Heart right ventricle (tissue), 16 donors: ENCODE data around the gene SLC16A14. TPM values are rescaled to one million over a fixed set of nuclear protein-coding genes. Genes with fewer than 3 reads are reported as not detected.

ENCODE experiments used
- ATAC-seq, 8 donors: fragments of 200-7000 bp; cut with Tn5 transposase; one replicate each; pipeline ENCODE4 v1.9.1; 2020; ENCODE audit warnings: mild to moderate bottlenecking in 8 of 8, moderate library complexity in 8 of 8, moderate number of reproducible peaks in 1 of 8
- DNase-seq, 2 donors: peaks; one replicate each; pipeline ENCODE4 v3.0.0-alpha.2; 2020
- H3K27ac ChIP-seq, 10 donors: fragments of 200-600 bp; sonication (generic) in 2 of 10; one replicate each; pipeline versions ENCODE4 v1.5.0 to v1.8.0; 2020 to 2022; ENCODE audit warnings: mild to moderate bottlenecking in 3 of 10
- H3K27me3 ChIP-seq, 7 donors: fragments of 200-600 bp; one replicate each; pipeline ENCODE4 v1.8.0; 2021 to 2022; ENCODE audit warnings: mild to moderate bottlenecking in 2 of 7
- H3K36me3 ChIP-seq, 9 donors: fragments of 200-600 bp; sonication (generic) in 1 of 9; one replicate each; pipeline versions ENCODE4 v1.5.0 to v1.8.0; 2020 to 2022; ENCODE audit warnings: mild to moderate bottlenecking in 2 of 9
- H3K4me1 ChIP-seq, 9 donors: fragments of 200-600 bp; sonication (generic) in 1 of 9; one replicate each; pipeline versions ENCODE4 v1.5.0 to v1.8.0; 2020 to 2022; ENCODE audit warnings: mild to moderate bottlenecking in 4 of 9
- H3K4me3 ChIP-seq, 10 donors: fragments of 200-600 bp; sonication (generic) in 2 of 10; one replicate each; pipeline versions ENCODE4 v1.5.0 to v1.8.0; 2020 to 2022; ENCODE audit warnings: mild to moderate bottlenecking in 7 of 10, moderate library complexity in 2 of 10
- H3K9me3 ChIP-seq, 11 donors: fragments of 200-600 bp in 10 of 11; sonication (generic) in 2 of 11; one replicate each; pipeline versions ENCODE4 v1.5.0 to v1.8.0; 2013 to 2022; ENCODE audit warnings: mild to moderate bottlenecking in 2 of 11, control low read depth in 1 of 11, moderate library complexity in 1 of 11
- WGBS, 2 donors: extraction: QIAGEN DNeasy Blood & Tissue Kit; methylation state at CpG; one replicate each; pipeline ENCODE4 v1.1.7; 2013; ENCODE audit warnings: inconsistent platforms in 1 of 2; 5-methylcytosine and 5-hydroxymethylcytosine counted together
- intact Hi-C, 10 donors: fragments of 100-400 bp; cut with DNase I; formaldehyde crosslinking; loops; one replicate each; pipeline versions ENCODE4 v1.11.1 to v1.14.2; 2022
- polyA plus RNA-seq, 2 donors: library from polyadenylated mRNA; stranded (reverse); fragments of 200-250 nt; gene quantifications; one replicate each; pipeline ENCODE4 v1.2.3, GENCODE V29; 2013
- total RNA-seq, 10 donors: library from RNA; stranded (reverse); fragmentation: NEBNext Ultra II Directional in 3 of 10; extraction: Animal tissue kit (Norgen Biotek cat#: 25700) in 3 of 10; gene quantifications; one replicate each; pipeline versions ENCODE4 v1.2.1 to v1.2.4, GENCODE V29; 2021 to 2023
- TF ChIP-seq, protein P1 (sequence below), 9 donors: fragments of 200-600 bp; sonication (generic) in 2 of 9; IDR thresholded peaks; one replicate each; pipeline versions ENCODE4 v1.5.0 to v1.8.0; 2021 to 2022; ENCODE audit warnings: antibody characterized with exemption in 9 of 9, mild to moderate bottlenecking in 5 of 9, moderate library complexity in 1 of 9
- donor health status: Arrhythmogenic right ventricular cardiomyopathy.
- donor health status: ischemic (EF 13 %, LVEDD 7.1; RV severe dilation, severe dysfunction).
- donor health status: healthy with polysubstance abuse.
- donor health status: DM: no; HTN: yes; CAD: no.
- donor health status: DM: no; HTN: no; CAD: no.
- donor health status: ischemic (EF 25% LVEDD 6.9; RV normal size, moderate dysfunction).
- donor health status: ischemic (EF 25% LVEDD 5.7; RV mildly dilated, moderate dysfunction).
- donor health status: healthy.
- donor health status: DM: yes; HTN: yes; CAD: no.
- donor health status: Ischemic cardiomyopathy.
- donor health status: ischemic (EF 35%, LVEDD 5.7; RV mildly dilated, moderate dysfunction).
- donor health status: nonischemic (EF 11% LVEDD 7.7; RV severe dilation, severe dysfunction).
- donor health status: DM: yes; HTN: yes; CAD: no.
- donor health status: PGD.
- donor health status: ischemic (EF 29% LVEDD 5.4; RV normal size, mild dysfunction).
- donor health status: nonischemic (EF 23%, LVEDD 6.1; RV moderate dilation, normal function).

The SLC16A14 gene
- total and polyA plus RNA-seq, 12 donors = 0.87 to 4.8 (median 3.2) TPM

DNA sequence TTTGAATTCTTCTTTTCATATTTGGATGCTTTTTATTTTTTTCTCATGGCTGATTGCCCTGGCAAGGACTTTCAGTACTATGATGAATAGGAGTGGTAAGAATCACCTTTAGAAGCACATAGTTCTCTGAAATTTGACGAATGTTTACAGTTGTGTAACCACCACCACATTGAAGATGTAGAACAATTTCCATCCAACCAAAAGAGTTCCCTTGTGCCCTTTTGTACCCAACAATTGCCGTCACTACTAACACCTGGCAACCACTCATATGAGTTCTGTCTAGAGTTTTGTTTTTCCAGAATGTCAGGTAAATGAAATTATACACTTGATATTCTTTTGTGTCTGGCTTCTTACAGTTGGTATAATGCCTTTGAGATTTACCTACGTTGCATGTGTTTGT, 28.7 kb upstream of the SLC16A14 start:
- WGBS, 2 donors = 84 to 87% methylated on average over 3 of the region's 3 CpGs
- peaks cover 0 to 39% (median 3%) of the 10 kb centered on the region in 11 donors for H3K9me3 ChIP-seq
- intact Hi-C loops = no loop called here
- TF ChIP-seq, protein P1, sequence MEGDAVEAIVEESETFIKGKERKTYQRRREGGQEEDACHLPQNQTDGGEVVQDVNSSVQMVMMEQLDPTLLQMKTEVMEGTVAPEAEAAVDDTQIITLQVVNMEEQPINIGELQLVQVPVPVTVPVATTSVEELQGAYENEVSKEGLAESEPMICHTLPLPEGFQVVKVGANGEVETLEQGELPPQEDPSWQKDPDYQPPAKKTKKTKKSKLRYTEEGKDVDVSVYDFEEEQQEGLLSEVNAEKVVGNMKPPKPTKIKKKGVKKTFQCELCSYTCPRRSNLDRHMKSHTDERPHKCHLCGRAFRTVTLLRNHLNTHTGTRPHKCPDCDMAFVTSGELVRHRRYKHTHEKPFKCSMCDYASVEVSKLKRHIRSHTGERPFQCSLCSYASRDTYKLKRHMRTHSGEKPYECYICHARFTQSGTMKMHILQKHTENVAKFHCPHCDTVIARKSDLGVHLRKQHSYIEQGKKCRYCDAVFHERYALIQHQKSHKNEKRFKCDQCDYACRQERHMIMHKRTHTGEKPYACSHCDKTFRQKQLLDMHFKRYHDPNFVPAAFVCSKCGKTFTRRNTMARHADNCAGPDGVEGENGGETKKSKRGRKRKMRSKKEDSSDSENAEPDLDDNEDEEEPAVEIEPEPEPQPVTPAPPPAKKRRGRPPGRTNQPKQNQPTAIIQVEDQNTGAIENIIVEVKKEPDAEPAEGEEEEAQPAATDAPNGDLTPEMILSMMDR (IDR thresholded peaks at IDR 0.05) = no peak
- no peak for ATAC-seq
- H3K27ac ChIP-seq = no peak overlapping the region
- no peak for DNase-seq
- H3K27me3 ChIP-seq = no peaks in the 10 kb centered on the region
- no peaks in the 10 kb centered on the region for H3K36me3 ChIP-seq
- H3K4me1 ChIP-seq = no peaks in the 10 kb centered on the region
- H3K4me3 ChIP-seq = no peak overlapping the region

DNA sequence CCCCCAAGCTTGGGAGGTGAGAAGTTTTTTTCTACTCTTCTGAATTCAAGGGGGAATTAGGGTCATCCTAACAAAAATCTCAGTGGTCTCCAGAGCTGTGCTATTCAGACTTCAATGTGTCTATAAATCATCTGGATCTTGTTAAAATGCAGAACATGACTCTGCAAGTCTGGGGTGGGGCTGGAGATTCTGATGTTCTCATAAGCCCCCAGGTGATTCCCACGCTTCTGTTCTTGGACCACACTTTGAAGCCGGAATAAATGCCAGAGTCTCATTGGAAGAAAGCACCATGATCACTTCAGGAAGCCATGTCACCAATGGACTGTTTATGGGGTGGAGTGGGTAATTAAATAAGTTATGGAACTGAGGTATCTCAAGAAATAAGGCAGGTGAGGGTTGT, 22.2 kb upstream of the SLC16A14 start:
- no peak overlapping the region for H3K27ac ChIP-seq
- H3K4me1 ChIP-seq = no peaks in the 10 kb centered on the region
- no peaks in the 10 kb centered on the region for H3K36me3 ChIP-seq
- 89 to 97% methylated on average over 2 of the region's 2 CpGs for WGBS, 2 donors
- TF ChIP-seq, protein P1 (IDR thresholded peaks at IDR 0.05) = no peak
- peaks cover 0 to 19% (median 0%) of the 10 kb centered on the region in 11 donors for H3K9me3 ChIP-seq
- intact Hi-C loops = no loop called here
- DNase-seq (no peak), ATAC-seq (no peak)
- H3K27me3 ChIP-seq = peaks cover 0 to 6% (median 0%) of the 10 kb centered on the region in 7 donors
- H3K4me3 ChIP-seq = no peak overlapping the region

DNA sequence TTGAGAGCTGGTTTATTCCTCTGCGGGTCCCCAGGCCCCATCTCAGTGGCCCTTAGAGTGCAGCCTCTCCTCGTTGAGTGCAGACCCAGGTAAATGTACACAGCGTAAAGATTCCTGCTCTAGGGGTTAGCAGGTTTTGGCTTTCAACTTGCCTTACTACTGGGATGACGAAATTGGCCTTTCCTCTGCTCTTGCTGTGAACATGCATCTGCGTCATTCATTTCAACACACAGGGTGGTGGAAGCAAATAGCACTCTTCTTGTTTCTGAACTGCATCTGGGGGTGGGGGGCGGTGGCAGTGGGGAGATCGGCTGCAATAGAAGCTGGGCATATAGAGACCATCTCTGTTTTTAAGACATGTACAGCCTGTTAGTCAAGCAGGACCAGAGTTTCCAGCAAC, 16.5 kb upstream of the SLC16A14 start:
- no peaks in the 10 kb centered on the region for H3K9me3 ChIP-seq
- no peak overlapping the region for H3K27ac ChIP-seq
- 77 to 87% methylated on average over 7 of the region's 7 CpGs for WGBS, 2 donors
- no peaks in the 10 kb centered on the region for H3K4me1 ChIP-seq
- ATAC-seq (no peak), DNase-seq (no peak)
- intact Hi-C loops = no loop called here
- TF ChIP-seq, protein P1 (IDR thresholded peaks at IDR 0.05) = no peak
- H3K27me3 ChIP-seq = no peaks in the 10 kb centered on the region
- H3K4me3 ChIP-seq = no peak overlapping the region
- no peaks in the 10 kb centered on the region for H3K36me3 ChIP-seq

DNA sequence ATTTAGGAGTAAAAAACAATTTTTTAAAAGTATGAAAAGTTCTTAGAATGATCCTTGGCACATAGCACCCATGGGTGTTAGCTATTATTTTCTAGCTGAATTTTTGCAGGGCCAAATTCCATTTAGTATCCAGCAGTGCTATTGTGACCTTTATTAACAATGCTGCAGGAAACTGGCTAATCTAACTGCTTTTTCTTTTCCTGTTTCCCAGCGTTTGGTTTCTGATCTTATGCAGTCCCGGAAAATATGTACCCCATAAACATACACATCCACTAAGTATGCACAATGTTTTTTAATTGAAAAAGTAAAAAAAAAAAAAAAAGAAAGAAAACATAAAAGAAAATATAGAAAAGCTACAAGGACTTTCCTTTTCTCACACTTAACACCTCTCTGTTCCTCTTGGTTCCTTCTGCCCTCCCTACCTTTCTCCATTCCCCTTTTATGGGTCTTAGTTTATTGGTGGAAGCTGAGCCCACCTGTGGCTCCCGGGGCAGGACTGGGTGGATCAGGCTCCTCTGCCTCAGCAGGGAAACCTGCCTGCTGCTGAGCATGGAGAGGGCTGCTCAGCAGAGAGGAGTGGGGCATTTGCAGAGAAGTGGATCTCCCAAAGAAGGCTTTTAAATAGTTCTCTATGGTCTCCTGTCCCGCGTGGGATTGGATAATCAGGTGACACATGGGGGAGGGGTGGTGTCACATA, 9.3 kb upstream of the SLC16A14 start:
- ATAC-seq = peak in 1 of 8 donors; percentile 46
- Histone ChIP-seq H3K27ac (peak overlapping the region in 5 of 10 donors; percentile 16 to 67 (median 55)), H3K27me3 (no peaks in the 10 kb centered on the region), H3K9me3 (no peaks in the 10 kb centered on the region), H3K4me3 (no peak overlapping the region), H3K4me1 (peaks cover 0 to 14% (median 0%) of the 10 kb centered on the region in 9 donors), H3K36me3 (no peaks in the 10 kb centered on the region)
- TF ChIP-seq, protein P1 (IDR thresholded peaks at IDR 0.05) = no peak
- intact Hi-C loops = no loop called here
- no peak for DNase-seq
- 42 to 49% methylated on average over 5 of the region's 5 CpGs for WGBS, 2 donors
